Activated CD8-positive, alpha-beta T cell treated with anti-CD3 and anti-CD28 coated beads for 36 hours (primary cell): ENCODE results near the gene GPR162. TPM values are rescaled to one million over a fixed set of nuclear protein-coding genes. Genes with fewer than 3 reads are reported as not detected.

Experiments
- ATAC-seq: fragments of 200-7000 bp; cut with Tn5 transposase; one replicate; pipeline ENCODE4 v1.10.0; 2021; ENCODE audit warnings: mild to moderate bottlenecking, moderate library complexity
- CTCF ChIA-PET: fragments of 350-600 bp; sonication (Branson Sonifier 250); formaldehyde crosslinking; loops from one replicate; lab custom pipeline; 2021; ENCODE audit warnings: antibody characterized with exemption; lab: Charles Lee
- POLR2A ChIA-PET: fragments of 350-600 bp; sonication (Branson Sonifier 250); formaldehyde crosslinking; loops from one replicate; lab custom pipeline; 2021; ENCODE audit warnings: antibody characterized with exemption; lab: Charles Lee
- DNase-seq: peaks from one replicate; pipeline ENCODE4 v3.0.0-alpha.2; 2020
- H3K27ac Mint-ChIP-seq: one replicate; pipeline ENCODE4 v1.8.0; 2021; ENCODE audit warnings: mild to moderate bottlenecking, mixed read lengths
- H3K27me3 Mint-ChIP-seq: one replicate; pipeline ENCODE4 v1.8.0; 2021; ENCODE audit warnings: mixed read lengths
- H3K36me3 Mint-ChIP-seq: one replicate; pipeline ENCODE4 v1.8.0; 2021; ENCODE audit warnings: low read depth, mixed read lengths
- H3K4me1 Mint-ChIP-seq: one replicate; pipeline ENCODE4 v1.8.0; 2021; ENCODE audit warnings: low read depth, mixed read lengths
- H3K4me3 Mint-ChIP-seq: one replicate; pipeline ENCODE4 v1.8.0; 2021; ENCODE audit warnings: mild to moderate bottlenecking, moderate library complexity, mixed read lengths
- H3K9me3 Mint-ChIP-seq: one replicate; pipeline ENCODE4 v1.8.0; 2021; ENCODE audit warnings: mixed read lengths
- CTCF ChIP-seq: fragments of 200-600 bp; IDR thresholded peaks from one replicate; pipeline ENCODE4 v1.8.0; 2022; ENCODE audit warnings: antibody characterized with exemption, mild to moderate bottlenecking
- intact Hi-C: fragments of 100-400 bp; cut with micrococcal nuclease; formaldehyde crosslinking; loops from one replicate; pipeline ENCODE4 v1.10.0; 2022
- total RNA-seq, 2 experiments: library from RNA; stranded (reverse); gene quantifications; one replicate each; pipeline ENCODE4 v1.2.3, GENCODE V29; 2021

Gene GPR162
- total RNA-seq, 2 experiments from 2014 or later: 2.0 to 2.1 TPM

- ATAC-seq (peak; percentile 25), DNase-seq (peak; percentile 93)
- Mint-ChIP-seq H3K36me3 (peaks cover 76% of the 10 kb centered on the region), H3K9me3 (no peaks in the 10 kb centered on the region), H3K4me1 (peaks cover 70% of the 10 kb centered on the region), H3K4me3 (peak overlapping the region; percentile 89), H3K27me3 (peaks cover 1% of the 10 kb centered on the region), H3K27ac (peak overlapping the region; percentile 95)
- CTCF ChIA-PET: interaction anchor here (0.6 to 5.8 kb wide), 7 partner anchors 9 to 63 kb away, joined by 3 to 77 read pairs (median 4); partner anchors contain the start of gene MLF2
- intact Hi-C loops: no loop called here
- POLR2A ChIA-PET: interaction anchor here (0.6 to 3.8 kb wide), 15 partner anchors 8 to 239 kb away, joined by 3 to 31 read pairs (median 3); partner anchors contain the start of genes C12orf57, COPS7A, MLF2 and PTMS
- TF ChIP-seq CTCF: no peak
These were observed 47.9 kb upstream of the GPR162 start for GRCh38 chr12:6773590-6774351.

- ATAC-seq: peak; percentile 66
These were observed 47.0 kb upstream of the GPR162 start for GRCh38 chr12:6774499-6775062.

DNA sequence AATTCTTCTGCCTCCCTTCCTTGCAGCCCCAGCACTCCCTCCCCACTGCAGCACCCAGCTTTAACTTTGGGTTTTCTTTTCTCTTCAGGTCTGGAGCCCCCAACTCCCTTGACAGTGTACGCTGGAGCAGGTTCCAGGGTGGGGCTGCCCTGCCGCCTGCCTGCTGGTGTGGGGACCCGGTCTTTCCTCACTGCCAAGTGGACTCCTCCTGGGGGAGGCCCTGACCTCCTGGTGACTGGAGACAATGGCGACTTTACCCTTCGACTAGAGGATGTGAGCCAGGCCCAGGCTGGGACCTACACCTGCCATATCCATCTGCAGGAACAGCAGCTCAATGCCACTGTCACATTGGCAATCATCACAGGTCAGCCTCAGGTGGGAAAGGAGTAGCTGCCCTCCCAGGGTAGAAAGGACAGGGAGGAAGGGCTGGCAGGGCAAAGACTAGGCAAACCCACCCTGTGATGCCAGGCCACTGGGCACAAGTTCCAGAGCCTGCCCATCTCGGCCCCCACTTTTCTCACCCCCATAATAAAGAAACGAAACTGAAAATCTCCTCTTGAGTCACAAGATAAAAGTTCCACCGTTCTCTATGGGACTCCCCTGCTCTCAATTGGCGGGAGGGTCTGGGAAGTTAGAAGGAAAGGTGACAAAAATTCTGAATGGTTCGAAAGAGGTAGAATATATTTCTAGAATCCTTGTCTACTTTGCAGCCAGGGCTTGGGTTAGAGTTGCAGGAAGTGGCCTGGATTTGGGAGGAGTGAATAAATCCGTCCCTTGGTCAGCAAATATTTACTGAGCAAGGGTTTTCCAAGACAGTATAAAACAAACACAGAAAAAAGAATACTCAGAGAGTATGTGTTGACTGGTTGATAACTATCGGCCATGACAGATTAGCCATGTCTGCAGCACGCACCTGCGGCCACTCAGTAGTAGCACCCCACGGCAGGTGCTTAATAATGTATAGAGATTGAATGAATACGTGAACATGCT, 46.1 kb upstream of the GPR162 start:
- POLR2A ChIA-PET: interaction anchor here (0.5 to 3.8 kb wide), 11 partner anchors 10 to 241 kb away, joined by 3 to 31 read pairs (median 4); partner anchors contain the start of genes C12orf57, COPS7A, MLF2 and PTMS
- no peak for DNase-seq
- H3K27ac Mint-ChIP-seq: peak overlapping the region; percentile 95
- intact Hi-C loops: no loop called here
- peaks cover 69% of the 10 kb centered on the region for H3K36me3 Mint-ChIP-seq
- CTCF ChIA-PET: interaction anchor here (1.0 to 10.0 kb wide), 6 partner anchors 7 to 22 kb away, joined by 3 to 117 read pairs (median 42); partner anchors contain the start of genes MLF2 and PTMS
- no peak for TF ChIP-seq CTCF
- H3K4me3 Mint-ChIP-seq: peak overlapping the region; percentile 89
- ATAC-seq: no peak
- no peaks in the 10 kb centered on the region for H3K9me3 Mint-ChIP-seq
- H3K4me1 Mint-ChIP-seq: peaks cover 76% of the 10 kb centered on the region
- H3K27me3 Mint-ChIP-seq: no peaks in the 10 kb centered on the region

More at GRCh38 chr12:6774499-6775062, 47.0 kb upstream of the GPR162 start:
- Mint-ChIP-seq H3K4me3 (peak overlapping the region; percentile 89), H3K27me3 (no peaks in the 10 kb centered on the region), H3K4me1 (peaks cover 72% of the 10 kb centered on the region), H3K27ac (peak overlapping the region; percentile 95), H3K36me3 (peaks cover 77% of the 10 kb centered on the region), H3K9me3 (no peaks in the 10 kb centered on the region)
- peak; percentile 86 for DNase-seq
- TF ChIP-seq CTCF: no peak
- POLR2A ChIA-PET: interaction anchor here (0.5 to 3.8 kb wide), 18 partner anchors 9 to 240 kb away, joined by 3 to 31 read pairs (median 3); partner anchors contain the start of genes C12orf57, COPS7A, MLF2 and PTMS
- intact Hi-C loops: no loop called here
- CTCF ChIA-PET: interaction anchor here (1.0 to 5.8 kb wide), 7 partner anchors 8 to 62 kb away, joined by 3 to 77 read pairs (median 4); partner anchors contain the start of genes MLF2 and PTMS

GRCh38 chr12:6777386-6777785, 44.2 kb upstream of the GPR162 start:
- CTCF ChIA-PET: interaction anchor here (0.6 to 10.0 kb wide), 7 partner anchors 9 to 92 kb away, joined by 3 to 117 read pairs (median 5); partner anchors contain the start of genes GPR162, MLF2 and PTMS
- POLR2A ChIA-PET: interaction anchor here (1.2 to 3.1 kb wide), 3 partner anchors 10 to 33 kb away, joined by 3 to 21 read pairs (median 16); partner anchors contain the start of genes MLF2 and PTMS
- H3K4me3 Mint-ChIP-seq: peak overlapping the region; percentile 89
- H3K4me1 Mint-ChIP-seq: peaks cover 72% of the 10 kb centered on the region
- H3K27ac Mint-ChIP-seq: peak overlapping the region; percentile 36
- intact Hi-C loops: no loop called here
- DNase-seq (no peak), ATAC-seq (no peak)
- H3K27me3 Mint-ChIP-seq: no peaks in the 10 kb centered on the region
- TF ChIP-seq CTCF: no peak
- peaks cover 59% of the 10 kb centered on the region for H3K36me3 Mint-ChIP-seq
- H3K9me3 Mint-ChIP-seq: no peaks in the 10 kb centered on the region
